Stimulated activated CD4-positive, alpha-beta T cell treated with anti-CD3 and anti-CD28 coated beads, Interleukin-1b, Interleukin-23, amount 100 ng/mL, for 1 hour (primary cell): ENCODE measurements around the gene CEP131.
A peak's percentile ranks its signal among the peaks of the same experiment; 100 is the strongest.
"Not testable (repeated sequence)": the region's sequence is repeated elsewhere in the genome, so short reads cannot be mapped to it uniquely, and the experiment has no call there.

Source experiments
- DNase-seq, 2 donors: peaks; one replicate each; pipeline ENCODE4 v3.0.0-alpha.2; 2020; ENCODE audit warnings: low read depth in 2 of 2

CEP131 gene

DNA sequence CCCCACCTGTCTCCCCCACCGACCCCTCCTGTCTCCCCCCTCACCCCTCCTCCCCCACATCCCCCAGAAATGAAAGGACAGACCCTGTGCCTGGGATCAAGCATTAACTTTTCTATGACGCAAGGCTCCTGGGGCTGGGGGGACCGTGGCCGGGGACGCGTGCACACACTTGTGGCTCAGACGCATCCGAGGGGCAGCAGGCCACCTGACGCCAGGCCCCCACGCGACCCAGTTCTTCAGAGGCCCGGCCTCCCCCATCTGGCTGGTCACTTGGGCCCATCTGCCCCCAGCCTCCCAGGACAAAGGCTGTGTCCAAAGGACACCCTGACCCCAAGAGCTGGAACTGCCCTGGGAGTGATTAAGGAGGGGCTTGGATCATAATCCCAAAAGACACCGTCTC, 71.5 kb downstream of the CEP131 start:
- DNase-seq, result no peak

DNA sequence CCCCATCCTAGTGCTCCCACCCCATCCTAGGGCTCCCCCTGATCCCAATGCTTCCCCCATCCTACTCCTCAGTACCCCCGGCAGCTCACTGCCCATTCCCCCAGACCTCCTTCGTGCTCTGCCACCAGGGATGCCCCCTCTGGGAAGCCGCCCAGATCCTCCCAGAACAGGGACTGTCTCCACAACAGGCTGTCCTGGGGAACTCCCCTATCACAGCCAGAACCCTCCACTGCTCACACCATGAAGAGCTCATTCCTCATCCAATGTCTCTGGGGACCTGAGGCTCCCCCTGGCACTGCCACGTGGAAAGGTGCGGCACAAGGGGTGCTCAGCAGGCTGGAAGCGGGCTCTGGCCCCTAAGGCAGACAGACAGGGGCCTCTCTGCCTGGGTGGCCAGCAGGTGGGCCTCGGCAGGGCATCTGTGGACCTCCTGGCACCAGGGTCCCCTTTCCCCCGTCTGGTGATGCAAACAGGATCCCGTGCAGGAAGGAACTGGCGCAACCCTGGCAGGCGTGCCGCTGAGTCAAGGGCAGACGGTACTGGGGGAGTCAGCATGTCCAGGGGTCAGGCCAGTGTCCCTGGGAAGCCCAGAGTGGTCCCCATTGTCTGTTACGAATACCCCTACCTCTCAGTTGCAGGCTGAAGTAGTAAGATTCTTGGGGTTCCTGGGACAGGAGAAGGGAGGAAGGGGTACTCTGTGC, 72.2 kb downstream of the CEP131 start:
- DNase-seq, result no peak

DNA sequence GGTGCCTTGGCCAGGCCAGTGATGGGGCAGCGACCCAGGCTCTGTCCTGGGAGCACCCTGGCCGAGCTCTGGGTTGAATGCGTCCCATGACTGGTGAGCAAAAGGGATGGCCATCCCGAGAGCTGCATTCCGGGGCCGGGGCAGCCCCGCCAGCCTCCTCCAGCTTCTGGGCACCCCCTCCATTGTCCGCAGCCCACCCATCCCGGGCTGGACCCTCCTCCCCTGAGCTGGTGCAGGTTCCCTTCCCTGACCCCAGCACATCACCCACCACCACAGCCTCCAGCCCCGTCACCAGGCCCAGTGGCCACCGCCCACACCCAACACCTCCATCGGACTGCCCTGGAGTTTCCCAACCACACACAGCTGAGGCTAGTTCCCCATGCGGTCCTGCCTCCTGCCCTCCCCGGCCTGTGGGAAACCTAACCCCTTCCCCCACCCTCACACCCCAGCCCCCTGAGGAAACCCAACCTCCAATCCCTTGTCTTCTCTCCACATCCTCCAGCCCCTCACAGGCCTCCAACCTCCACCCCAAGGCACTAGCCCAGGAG, 73.7 kb downstream of the CEP131 start:
- DNase-seq, result no peak

GRCh38 chr17:81148571-81148970, 74.2 kb downstream of the CEP131 start:
- DNase-seq, result no peak

DNA sequence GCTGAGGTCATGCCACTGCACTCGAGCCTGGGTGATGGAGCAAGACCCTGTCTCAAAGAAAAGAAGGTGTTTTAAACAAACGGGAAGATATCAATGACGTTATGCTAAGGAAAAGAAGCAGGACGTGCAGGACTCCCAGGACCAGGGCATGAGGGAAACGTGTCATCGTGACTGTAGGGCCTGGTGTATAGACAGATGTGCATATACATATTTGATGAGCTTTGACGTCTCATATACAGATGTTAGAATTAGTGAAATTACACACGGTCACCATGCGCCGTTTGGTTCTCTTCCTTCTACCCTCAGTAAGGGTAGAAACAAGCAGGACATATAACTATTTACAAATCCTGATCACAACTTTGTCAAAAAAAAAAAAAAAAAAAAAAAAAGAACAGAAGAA, 75.1 kb downstream of the CEP131 start:
- no peak for DNase-seq

DNA sequence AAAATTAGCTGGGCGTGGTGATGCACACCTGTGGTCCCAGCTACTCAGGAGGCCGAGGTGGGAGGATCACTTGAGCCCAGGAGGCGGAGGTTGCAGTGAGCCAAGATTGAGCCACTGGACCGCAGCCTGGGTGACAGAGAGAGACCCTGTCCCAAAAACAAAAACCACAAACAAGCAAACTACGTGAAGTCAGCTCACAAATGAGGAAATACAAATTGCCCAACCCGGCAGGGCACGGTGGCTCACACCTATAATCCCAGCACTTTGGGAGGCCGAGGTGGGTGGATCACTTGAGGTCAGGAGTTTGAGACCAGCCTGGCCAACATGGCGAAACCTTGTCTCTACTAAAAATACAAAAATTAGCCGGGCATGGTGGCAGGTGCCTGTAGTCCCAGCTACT, 76.6 kb downstream of the CEP131 start:
- DNase-seq, result not testable (repeated sequence)

DNA sequence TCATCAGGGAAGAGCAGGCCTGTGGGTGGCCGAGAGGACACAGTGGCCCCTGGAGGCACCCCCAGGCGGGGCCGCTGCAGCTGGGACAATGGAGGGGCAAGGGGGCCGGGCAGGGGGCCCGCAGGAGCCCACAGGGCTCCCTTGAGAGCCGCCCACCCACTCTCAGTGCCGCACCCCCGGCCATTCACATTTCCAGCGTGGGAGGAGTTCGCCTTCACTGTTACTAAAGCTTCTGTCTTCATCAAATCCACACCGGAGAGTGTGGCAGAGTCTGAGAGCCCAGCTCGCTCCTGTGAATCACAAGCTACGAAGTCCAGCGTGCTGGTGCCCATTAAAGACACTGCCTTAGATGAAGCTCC, 78.4 kb downstream of the CEP131 start:
- no peak for DNase-seq

GRCh38 chr17:81143717-81144422, 78.9 kb downstream of the CEP131 start:
- DNase-seq, result no peak

- no peak for DNase-seq
These were observed 79.6 kb downstream of the CEP131 start for GRCh38 chr17:81143200-81143527.

DNA sequence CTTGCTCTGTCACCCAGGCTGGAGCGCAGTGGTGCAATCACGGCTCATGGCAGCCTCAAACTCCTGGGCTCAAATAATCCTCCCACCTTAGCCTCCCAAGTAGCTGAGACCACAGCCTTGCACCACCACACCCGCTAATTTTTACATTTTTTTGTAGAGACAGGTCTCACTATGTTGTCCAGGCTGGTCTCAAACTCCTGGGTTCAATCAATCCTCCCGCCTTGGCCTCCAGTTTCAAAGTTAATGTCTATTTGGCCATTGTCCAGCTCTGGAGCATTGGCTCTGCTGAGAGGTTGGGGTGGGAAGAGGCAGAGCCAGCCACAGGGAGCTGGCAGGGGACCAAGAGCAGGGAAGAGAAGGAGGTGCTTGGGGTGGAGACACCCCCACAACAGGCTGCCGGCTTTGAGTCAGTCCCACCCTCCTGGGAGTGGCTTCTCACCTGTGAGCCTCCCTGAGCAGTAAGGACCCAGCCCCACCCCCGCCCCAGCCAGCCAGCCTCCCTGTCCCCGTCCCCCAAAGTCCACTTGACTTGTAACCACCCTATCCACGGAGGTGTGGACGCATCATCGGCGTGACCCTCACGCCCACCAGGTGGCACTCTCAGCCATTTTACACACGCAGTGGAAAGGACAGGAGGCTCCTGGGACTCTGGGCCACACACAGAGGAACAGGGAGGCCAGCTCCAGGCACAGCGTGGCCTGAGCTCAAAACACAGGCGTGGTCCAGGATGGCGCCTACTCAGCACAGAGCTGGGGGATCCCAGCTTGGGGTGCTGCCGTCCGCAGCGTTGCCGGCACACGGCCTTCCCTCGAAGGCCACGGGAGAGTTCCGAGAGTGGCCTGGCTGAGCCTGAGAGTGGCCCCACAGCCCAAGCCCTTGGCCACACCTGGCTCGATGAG, 80.2 kb downstream of the CEP131 start:
- DNase-seq, result peak in 1 of 2 donors; percentile 26

DNA sequence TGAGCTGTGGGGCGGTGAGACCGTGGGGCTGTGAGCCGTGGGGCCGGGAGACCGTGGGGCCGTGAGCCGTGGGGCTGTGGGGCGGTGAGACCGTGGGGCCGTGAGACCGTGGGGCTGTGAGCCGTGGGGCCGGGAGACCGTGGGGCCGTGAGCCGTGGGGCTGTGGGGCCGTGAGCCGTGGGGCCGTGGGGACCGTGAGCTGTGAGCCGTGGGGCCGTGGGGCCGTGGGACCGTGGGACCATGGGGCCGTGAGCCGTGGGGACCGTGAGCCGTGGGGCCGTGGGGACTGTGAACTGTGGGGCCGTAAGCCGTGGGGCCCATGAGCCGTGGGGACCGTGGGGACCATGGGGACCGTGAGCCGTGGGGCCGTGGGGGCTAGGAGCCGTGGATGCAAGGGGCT, 82.1 kb downstream of the CEP131 start:
- DNase-seq, result no peak

GRCh38 chr17:81140018-81140417, 82.7 kb downstream of the CEP131 start:
- DNase-seq, result no peak
